IPS DF 6.9 (cell line): ENCODE results near the gene PRELP.

Source experiments
- DNase-seq: peaks from one replicate; pipeline ENCODE4 v3.0.0-alpha.2; 2013; ENCODE audit warnings: low read depth, low spot score
- H3K27ac ChIP-seq: one replicate; pipeline ENCODE4 v1.5.1; 2013; ENCODE audit warnings: low read length, control low read depth
- H3K27me3 ChIP-seq: 2 replicates; pipeline ENCODE4 v1.6.1; 2013; ENCODE audit warnings: mild to moderate bottlenecking, low read length; ENCODE audit not compliant: control insufficient read depth, insufficient read depth
- H3K36me3 ChIP-seq: 2 replicates; pipeline ENCODE4 v1.6.1; 2013; ENCODE audit warnings: low read length; ENCODE audit not compliant: control insufficient read depth, insufficient read depth
- H3K4me1 ChIP-seq: 2 replicates; pipeline ENCODE4 v1.6.1; 2013; ENCODE audit warnings: low read length; ENCODE audit not compliant: control insufficient read depth, insufficient read depth
- H3K4me3 ChIP-seq: 2 replicates; pipeline ENCODE4 v1.5.1; 2013; ENCODE audit warnings: mild to moderate bottlenecking, low read length
- H3K9me3 ChIP-seq: 2 replicates; pipeline ENCODE4 v1.6.1; 2013; ENCODE audit warnings: low read length, inconsistent platforms; ENCODE audit not compliant: control insufficient read depth, insufficient read depth
- WGBS: extraction: QIAGEN DNeasy Blood & Tissue Kit; methylation state at CpG from one replicate; pipeline ENCODE4 v1.1.7; 2013; ENCODE audit warnings: mixed read lengths, missing lambda C conversion rate; ENCODE audit not compliant: insufficient read length, insufficient coverage; 5-methylcytosine and 5-hydroxymethylcytosine counted together

PRELP gene

DNA sequence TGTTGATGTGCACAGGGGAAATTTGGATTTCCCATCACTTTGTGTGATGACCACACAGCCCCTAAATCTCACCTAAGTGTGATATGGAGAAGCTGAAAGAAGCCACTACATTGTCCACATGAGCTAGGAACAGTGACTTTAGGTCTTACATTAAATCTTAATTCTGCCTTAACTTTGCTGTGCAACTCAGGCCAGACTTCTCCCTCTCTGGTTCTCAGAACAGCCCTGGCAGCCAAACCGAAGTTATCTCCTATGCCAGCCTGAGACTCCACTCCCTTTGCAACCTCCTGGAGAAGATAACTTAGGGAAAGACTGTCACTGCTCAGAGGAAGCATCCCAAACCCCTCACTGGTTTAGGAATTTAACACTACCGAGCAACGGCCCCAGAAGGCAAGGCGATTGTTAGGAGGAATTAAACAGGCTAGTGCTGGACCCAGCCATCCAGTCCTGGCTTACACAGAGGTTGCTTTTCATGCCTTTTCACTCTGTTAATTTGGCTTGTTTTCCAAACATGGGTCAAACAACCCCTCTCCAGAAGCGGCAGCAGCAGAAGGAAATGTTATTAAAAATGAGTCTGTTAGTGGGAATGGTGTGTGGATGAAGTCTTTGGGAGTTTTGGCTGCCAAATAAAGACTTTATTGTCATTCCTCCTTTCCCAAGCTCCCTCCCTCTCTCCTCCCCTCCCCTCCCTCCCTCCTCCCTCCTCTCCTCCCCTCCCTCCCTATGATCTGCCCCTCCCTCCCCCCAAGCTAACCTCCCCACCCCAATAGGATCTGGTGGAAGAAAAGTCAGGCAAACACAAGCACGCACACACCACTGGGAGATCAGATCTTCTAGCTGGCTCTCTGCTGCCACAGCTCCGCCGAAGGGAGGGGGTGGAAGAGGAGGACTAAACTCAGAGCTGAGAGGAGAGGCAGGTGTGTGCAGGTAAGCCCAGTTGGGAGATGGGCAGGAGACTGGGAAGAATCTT lies at the start of gene PRELP:
PRELP (plus strand) TSS at position 795 of the 970 bp plus-strand sequence. CDS start 7,379 bp downstream, outside the sequence.
- peaks cover 7% of the 10 kb centered on the region; the same call in 1 of the 2 replicates for H3K4me1 ChIP-seq
- H3K27ac ChIP-seq, result no peak within 1 kb of the TSS
- H3K36me3 ChIP-seq, result no peaks in the 10 kb centered on the region
- no peak within 1 kb of the TSS for H3K4me3 ChIP-seq
- no peaks in the 10 kb centered on the region for H3K9me3 ChIP-seq
- no peaks in the 10 kb centered on the region for H3K27me3 ChIP-seq
- WGBS, result no CpG with 5 or more reads among the region's 8 CpGs
- DNase-seq, result peak; percentile 60

DNA sequence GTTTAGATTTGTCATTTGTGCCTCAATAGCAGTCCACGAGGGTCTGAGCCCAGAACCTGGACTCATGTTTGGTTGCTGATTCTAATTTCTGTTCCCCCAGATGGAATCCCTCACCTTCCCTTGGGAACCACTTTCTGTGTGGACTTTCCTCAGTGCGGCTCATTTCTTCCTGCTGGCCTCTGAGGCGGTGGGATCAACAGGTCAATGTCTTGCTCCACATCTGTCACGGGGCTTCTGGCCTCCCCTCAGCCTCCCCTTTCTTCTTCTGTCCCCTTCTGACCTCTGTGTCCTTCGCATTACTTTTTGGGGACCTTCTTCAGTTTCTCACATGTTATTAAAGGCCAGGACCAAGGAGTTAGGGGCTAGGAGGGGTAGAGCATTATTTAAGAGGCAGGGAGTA lies 49.2 kb upstream of the PRELP start:
- no peak overlapping the region for H3K4me3 ChIP-seq
- 0 out of 2 replicates have a peak, but pooled peaks cover 1% of the 10 kb centered on the region for H3K4me1 ChIP-seq
- no CpG with 5 or more reads among the region's 5 CpGs for WGBS
- no peaks in the 10 kb centered on the region for H3K9me3 ChIP-seq
- no peak for DNase-seq
- no peak overlapping the region for H3K27ac ChIP-seq
- H3K27me3 ChIP-seq, result no peaks in the 10 kb centered on the region
- no peaks in the 10 kb centered on the region for H3K36me3 ChIP-seq

- Histone ChIP-seq H3K4me1 (0 out of 2 replicates have a peak, but pooled peaks cover 1% of the 10 kb centered on the region), H3K4me3 (no peak overlapping the region), H3K9me3 (no peaks in the 10 kb centered on the region), H3K27me3 (no peaks in the 10 kb centered on the region), H3K27ac (no peak overlapping the region), H3K36me3 (no peaks in the 10 kb centered on the region)
- WGBS, result no CpG with 5 or more reads among the region's 2 CpGs
- DNase-seq, result no peak
Measured at GRCh38 chr1:203426870-203427269, 48.7 kb upstream of the PRELP start.

DNA sequence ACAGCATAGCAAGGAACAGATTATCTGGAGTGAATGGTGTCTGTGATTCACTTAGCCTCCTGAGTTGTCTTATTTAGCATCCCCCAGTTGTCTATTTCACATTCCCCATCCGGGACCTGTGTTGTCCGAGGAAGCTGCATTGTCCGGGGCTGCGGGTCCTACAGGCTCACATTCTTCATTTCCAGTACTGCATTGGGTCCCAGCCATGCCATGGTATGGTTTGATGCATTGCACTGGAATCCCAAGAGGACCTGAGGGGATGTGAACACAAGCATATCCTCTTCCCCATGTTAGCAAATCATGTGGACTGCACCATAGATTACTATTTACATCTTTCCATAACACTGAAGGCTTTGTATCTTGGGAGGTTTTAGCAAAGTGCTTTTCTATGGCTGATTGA lies 48.2 kb upstream of the PRELP start:
- no CpG with 5 or more reads among the region's 4 CpGs for WGBS
- Histone ChIP-seq H3K4me1 (no peaks in the 10 kb centered on the region), H3K27me3 (no peaks in the 10 kb centered on the region)

GRCh38 chr1:203428981-203429599 lies 46.5 kb upstream of the PRELP start:
- WGBS, result no CpG with 5 or more reads among the region's 11 CpGs
- Histone ChIP-seq H3K4me3 (no peak overlapping the region), H3K27me3 (no peaks in the 10 kb centered on the region), H3K27ac (no peak overlapping the region), H3K9me3 (no peaks in the 10 kb centered on the region), H3K36me3 (no peaks in the 10 kb centered on the region), H3K4me1 (no peaks in the 10 kb centered on the region)
- DNase-seq, result no peak

More for the DNA sequence above, 48.2 kb upstream of the PRELP start:
- no peaks in the 10 kb centered on the region for H3K36me3 ChIP-seq
- no peaks in the 10 kb centered on the region for H3K9me3 ChIP-seq
- DNase-seq, result no peak
- no peak overlapping the region for H3K27ac ChIP-seq
- no peak overlapping the region for H3K4me3 ChIP-seq

DNA sequence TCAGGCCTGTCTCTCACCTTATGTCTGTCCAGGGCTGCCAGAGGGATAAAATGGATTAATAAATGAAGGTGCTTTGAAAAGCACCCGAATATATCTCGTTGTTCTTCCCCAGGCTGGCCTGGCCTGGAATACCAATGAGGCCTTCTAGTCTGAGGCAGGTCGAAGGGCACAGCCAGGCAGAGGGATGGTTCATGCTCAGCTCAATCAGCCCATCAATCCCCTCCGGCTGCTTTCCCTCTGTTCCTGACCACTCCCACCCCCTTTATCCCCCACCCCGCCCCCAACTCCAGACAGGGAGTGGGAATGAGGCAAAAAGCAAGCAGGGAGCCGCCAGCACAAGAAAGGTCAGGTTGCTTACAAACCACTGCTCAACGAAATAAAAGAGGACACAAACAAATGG lies 40.0 kb upstream of the PRELP start:
- DNase-seq, result no peak
- WGBS, result no CpG with 5 or more reads among the region's 7 CpGs
- Histone ChIP-seq H3K27ac (no peak overlapping the region), H3K4me3 (no peak overlapping the region), H3K36me3 (no peaks in the 10 kb centered on the region), H3K4me1 (no peaks in the 10 kb centered on the region), H3K9me3 (no peaks in the 10 kb centered on the region), H3K27me3 (no peaks in the 10 kb centered on the region)

- H3K27ac ChIP-seq, result no peak overlapping the region
- WGBS, result no CpG with 5 or more reads among the region's 15 CpGs
- DNase-seq, result no peak
- H3K36me3 ChIP-seq, result no peaks in the 10 kb centered on the region
- H3K4me1 ChIP-seq, result peaks cover under 1% of the 10 kb centered on the region; the same call in 1 of the 2 replicates
- no peaks in the 10 kb centered on the region for H3K9me3 ChIP-seq
- H3K27me3 ChIP-seq, result no peaks in the 10 kb centered on the region
- no peak overlapping the region for H3K4me3 ChIP-seq
Measured at GRCh38 chr1:203437696-203438315, 37.8 kb upstream of the PRELP start.

DNA sequence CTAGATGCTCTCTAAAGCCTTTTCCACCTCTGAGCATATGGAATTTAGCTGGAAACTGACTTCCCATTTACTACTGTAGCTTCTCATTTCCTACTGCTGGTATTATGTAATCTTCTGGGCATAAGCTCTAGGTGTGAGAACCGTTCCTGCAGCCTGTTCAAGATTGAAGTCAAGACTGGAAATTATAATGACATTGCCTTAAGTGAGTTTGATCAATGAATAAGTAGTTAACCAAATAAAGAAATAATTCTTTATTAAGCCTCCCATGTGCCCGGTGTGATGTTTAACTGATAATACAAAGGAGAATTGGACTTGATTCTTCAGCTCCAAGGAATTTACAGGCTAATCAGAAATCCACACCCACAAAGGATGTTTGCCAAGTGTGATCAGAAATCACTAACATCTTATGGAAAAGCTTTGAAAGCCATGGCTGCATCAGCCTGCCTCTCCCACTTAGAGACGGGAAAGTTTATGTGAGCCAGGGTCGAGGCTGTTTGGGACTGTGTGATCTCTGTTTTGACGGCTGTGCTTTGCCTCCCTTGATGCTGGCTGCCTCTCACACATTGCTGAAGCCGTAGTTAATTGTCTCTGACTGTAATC lies 36.4 kb upstream of the PRELP start:
- no peak overlapping the region for H3K4me3 ChIP-seq
- peaks cover 4% of the 10 kb centered on the region; the same call in 1 of the 2 replicates for H3K4me1 ChIP-seq
- no peaks in the 10 kb centered on the region for H3K36me3 ChIP-seq
- no peaks in the 10 kb centered on the region for H3K9me3 ChIP-seq
- WGBS, result no CpG with 5 or more reads among the region's 6 CpGs
- H3K27me3 ChIP-seq, result no peaks in the 10 kb centered on the region
- DNase-seq, result no peak
- H3K27ac ChIP-seq, result no peak overlapping the region

- DNase-seq, result no peak
- Histone ChIP-seq H3K4me1 (peaks cover 4% of the 10 kb centered on the region; the same call in 1 of the 2 replicates), H3K27ac (no peak overlapping the region), H3K27me3 (no peaks in the 10 kb centered on the region), H3K36me3 (no peaks in the 10 kb centered on the region), H3K4me3 (no peak overlapping the region), H3K9me3 (no peaks in the 10 kb centered on the region)
- no CpG with 5 or more reads among the region's 7 CpGs for WGBS
Measured at GRCh38 chr1:203440771-203441170, 34.8 kb upstream of the PRELP start.

GRCh38 chr1:203441766-203442165 lies 33.8 kb upstream of the PRELP start:
- no CpG with 5 or more reads among the region's 9 CpGs for WGBS

More at GRCh38 chr1:203441766-203442165, 33.8 kb upstream of the PRELP start:
- H3K36me3 ChIP-seq, result no peaks in the 10 kb centered on the region
- no peak overlapping the region for H3K4me3 ChIP-seq
- no peaks in the 10 kb centered on the region for H3K9me3 ChIP-seq
- DNase-seq, result no peak
- peaks cover 4% of the 10 kb centered on the region; the same call in 1 of the 2 replicates for H3K4me1 ChIP-seq
- H3K27ac ChIP-seq, result no peak overlapping the region
- no peaks in the 10 kb centered on the region for H3K27me3 ChIP-seq
